K562 (cell line): ENCODE measurements around the gene TSPYL2. TPM values are rescaled to one million over a fixed set of nuclear protein-coding genes. Genes with fewer than 3 reads are reported as not detected.

Source experiments
- BCOR ChIP-seq: fragments of 450-650 bp; IDR thresholded peaks from 2 replicates; pipeline ENCODE4 v1.6.1; 2016
- CBX5 ChIP-seq: IDR thresholded peaks from 2 replicates; pipeline ENCODE4 v1.6.1; 2014; ENCODE audit warnings: low read depth, borderline replicate concordance
- CHD4 ChIP-seq: fragments of 200-600 bp; sonication (generic); IDR thresholded peaks from 3 replicates; pipeline ENCODE4 v1.6.1; 2012; ENCODE audit warnings: low read depth, mild to moderate bottlenecking, mixed read lengths, low read length, inconsistent platforms; ENCODE audit not compliant: insufficient read depth, insufficient replicate concordance, poor library complexity, severe bottlenecking
- COPS2 ChIP-seq: fragments of 450-650 bp; conservative IDR thresholded peaks from 2 replicates; pipeline ENCODE4 v1.6.1; 2016; ENCODE audit warnings: mild to moderate bottlenecking, moderate library complexity
- DNMT1 ChIP-seq: fragments of 450-650 bp; IDR thresholded peaks from 2 replicates; pipeline ENCODE4 v1.6.1; 2016; ENCODE audit warnings: antibody characterized with exemption, mild to moderate bottlenecking
- ETV5 ChIP-seq: sonication (generic); formaldehyde crosslinking; IDR thresholded peaks from 2 replicates; pipeline ENCODE4 v1.4.0; 2020; ENCODE audit warnings: low read depth, mild to moderate bottlenecking, missing genetic modification reagents
- GABPB1 ChIP-seq: sonication (generic); formaldehyde crosslinking; IDR thresholded peaks from 2 replicates; pipeline ENCODE4 v1.8.0; 2022; ENCODE audit warnings: mild to moderate bottlenecking, missing genetic modification reagents
- KDM1A ChIP-seq, 2 experiments: fragments of 450-650 bp; IDR thresholded peaks; 2 replicates each; pipeline ENCODE4 v1.6.1; 2016; ENCODE audit warnings: mild to moderate bottlenecking in 2 of 2
- MYNN ChIP-seq, 2 experiments: sonication (generic); formaldehyde crosslinking in 1 of 2; IDR thresholded peaks; 2 replicates each; pipeline versions ENCODE4 v1.5.0 to v1.6.1; 2016 to 2020; ENCODE audit warnings: antibody characterized with exemption in 1 of 2, missing genetic modification reagents in 1 of 2
- NR1H2 ChIP-seq: sonication (generic); formaldehyde crosslinking; IDR thresholded peaks from 2 replicates; pipeline ENCODE4 v1.4.0; 2020; ENCODE audit warnings: mild to moderate bottlenecking, missing genetic modification reagents
- POLR2G ChIP-seq: fragments of 200-400 bp; formaldehyde crosslinking; IDR thresholded peaks from 2 replicates; pipeline ENCODE4 v1.6.1; 2017; ENCODE audit warnings: low read depth, mild to moderate bottlenecking, antibody characterized with exemption, low read length, moderate library complexity
- RBBP5 ChIP-seq: fragments of 200-600 bp; sonication (generic); IDR thresholded peaks from 2 replicates; pipeline ENCODE4 v1.6.1; 2012; ENCODE audit warnings: borderline replicate concordance, mild to moderate bottlenecking, low read length, control low read depth, inconsistent platforms; ENCODE audit not compliant: insufficient read depth, poor library complexity, severe bottlenecking
- RBM14 ChIP-seq: fragments of 200-400 bp; formaldehyde crosslinking; IDR thresholded peaks from 2 replicates; pipeline ENCODE4 v1.6.1; 2018; ENCODE audit warnings: low read depth, mild to moderate bottlenecking, low read length, moderate library complexity, borderline replicate concordance; ENCODE audit not compliant: insufficient read depth
- ZC3H8 ChIP-seq: fragments of 450-650 bp; IDR thresholded peaks from 2 replicates; pipeline ENCODE4 v1.6.1; 2017
- polyA plus RNA-seq, 8 experiments: library from polyadenylated mRNA; depleted of rRNA in 4 of 8; stranded (reverse) in 5 of 8; unstranded in 3 of 8; fragments of >200 nt; fragmentation: Nextera tagmentation in 2 of 8; fragmentation: Illumina TruSeq in 1 of 8; extraction: Ambion mirVana in 2 of 8; extraction: Trizol in 1 of 8; gene quantifications; 2 replicates each; pipeline versions ENCODE4 v1.2.1 to v1.2.3, GENCODE V29; 2011 to 2014; ENCODE audit warnings: inconsistent platforms in 1 of 8, missing spikeins in 1 of 8
- total RNA-seq, 7 experiments: library from RNA; depleted of rRNA in 6 of 7; stranded (reverse); fragments of >200 nt in 6 of 7; fragmentation: Illumina TruSeq in 2 of 7; extraction: Trizol in 2 of 7; gene quantifications; 2 replicates each; pipeline versions ENCODE4 v1.2.1 to v1.2.3, GENCODE V29; 2011 to 2021; ENCODE audit warnings: low replicate concordance in 1 of 7
- TF ChIP-seq, protein P1 (sequence below), 2 experiments: fragments of 450-650 bp; formaldehyde crosslinking in 1 of 2; IDR thresholded peaks; 2 replicates each; pipeline versions ENCODE4 v1.4.0 to v1.6.1; 2014 to 2020; ENCODE audit warnings: mild to moderate bottlenecking in 2 of 2, borderline replicate concordance in 1 of 2, low read depth in 1 of 2
- TF ChIP-seq, protein P2 (sequence below), 2 experiments: IDR thresholded peaks; 2 replicates each; pipeline ENCODE4 v1.6.1; 2012; ENCODE audit warnings: improper control_type of control experiment in 2 of 2, low read depth in 2 of 2, low read length in 2 of 2, borderline replicate concordance in 1 of 2
- TF ChIP-seq, protein P3 (sequence below): fragments of 250-450 bp; sonication (Bioruptor Pico); IDR thresholded peaks from 2 replicates; pipeline ENCODE4 v1.8.0; 2021; ENCODE audit warnings: borderline replicate concordance, mild to moderate bottlenecking, moderate library complexity; ENCODE audit not compliant: poor library complexity, severe bottlenecking

Gene TSPYL2
- total and polyA plus RNA-seq, 9 of the 15 experiments (the other 6 are each of a cell fraction or from before 2014, with no cell fraction given): 0.41 to 20.0 (median 10.8) TPM

DNA sequence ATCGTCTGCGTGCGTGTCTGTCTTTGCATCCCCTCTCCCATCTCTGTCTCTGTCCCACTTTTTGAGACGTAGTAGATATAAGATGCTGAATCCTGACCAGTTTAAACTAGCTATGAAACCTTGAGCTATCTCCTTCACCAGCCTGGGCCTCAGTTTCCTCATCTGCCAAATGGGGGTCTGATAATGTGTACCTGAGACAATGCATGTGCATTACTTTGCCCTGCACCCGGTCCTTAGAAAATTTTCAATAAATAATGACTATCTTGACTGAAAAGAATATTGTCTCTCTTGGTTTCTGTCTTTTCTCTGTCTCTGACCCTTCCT lies 12.4 kb downstream of the TSPYL2 start (continued):
- TF ChIP-seq, protein P1, sequence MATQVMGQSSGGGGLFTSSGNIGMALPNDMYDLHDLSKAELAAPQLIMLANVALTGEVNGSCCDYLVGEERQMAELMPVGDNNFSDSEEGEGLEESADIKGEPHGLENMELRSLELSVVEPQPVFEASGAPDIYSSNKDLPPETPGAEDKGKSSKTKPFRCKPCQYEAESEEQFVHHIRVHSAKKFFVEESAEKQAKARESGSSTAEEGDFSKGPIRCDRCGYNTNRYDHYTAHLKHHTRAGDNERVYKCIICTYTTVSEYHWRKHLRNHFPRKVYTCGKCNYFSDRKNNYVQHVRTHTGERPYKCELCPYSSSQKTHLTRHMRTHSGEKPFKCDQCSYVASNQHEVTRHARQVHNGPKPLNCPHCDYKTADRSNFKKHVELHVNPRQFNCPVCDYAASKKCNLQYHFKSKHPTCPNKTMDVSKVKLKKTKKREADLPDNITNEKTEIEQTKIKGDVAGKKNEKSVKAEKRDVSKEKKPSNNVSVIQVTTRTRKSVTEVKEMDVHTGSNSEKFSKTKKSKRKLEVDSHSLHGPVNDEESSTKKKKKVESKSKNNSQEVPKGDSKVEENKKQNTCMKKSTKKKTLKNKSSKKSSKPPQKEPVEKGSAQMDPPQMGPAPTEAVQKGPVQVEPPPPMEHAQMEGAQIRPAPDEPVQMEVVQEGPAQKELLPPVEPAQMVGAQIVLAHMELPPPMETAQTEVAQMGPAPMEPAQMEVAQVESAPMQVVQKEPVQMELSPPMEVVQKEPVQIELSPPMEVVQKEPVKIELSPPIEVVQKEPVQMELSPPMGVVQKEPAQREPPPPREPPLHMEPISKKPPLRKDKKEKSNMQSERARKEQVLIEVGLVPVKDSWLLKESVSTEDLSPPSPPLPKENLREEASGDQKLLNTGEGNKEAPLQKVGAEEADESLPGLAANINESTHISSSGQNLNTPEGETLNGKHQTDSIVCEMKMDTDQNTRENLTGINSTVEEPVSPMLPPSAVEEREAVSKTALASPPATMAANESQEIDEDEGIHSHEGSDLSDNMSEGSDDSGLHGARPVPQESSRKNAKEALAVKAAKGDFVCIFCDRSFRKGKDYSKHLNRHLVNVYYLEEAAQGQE (IDR thresholded peaks at IDR 0.05; ENCODE audit: borderline replicate concordance): 0 out of 2 replicates have a peak, but pooled peaks have one; percentile 5
- TF ChIP-seq, protein P1 (CRISPR knock-in tag; IDR thresholded peaks at IDR 0.05; ENCODE audit: low read depth): no peak
- TF ChIP-seq POLR2G: no peak
- no peak for TF ChIP-seq MYNN (IDR thresholded peaks at IDR 0.05)
- TF ChIP-seq MYNN (CRISPR knock-in tag; IDR thresholded peaks at IDR 0.05): no peak
- TF ChIP-seq NR1H2: no peak
- TF ChIP-seq, protein P2, sequence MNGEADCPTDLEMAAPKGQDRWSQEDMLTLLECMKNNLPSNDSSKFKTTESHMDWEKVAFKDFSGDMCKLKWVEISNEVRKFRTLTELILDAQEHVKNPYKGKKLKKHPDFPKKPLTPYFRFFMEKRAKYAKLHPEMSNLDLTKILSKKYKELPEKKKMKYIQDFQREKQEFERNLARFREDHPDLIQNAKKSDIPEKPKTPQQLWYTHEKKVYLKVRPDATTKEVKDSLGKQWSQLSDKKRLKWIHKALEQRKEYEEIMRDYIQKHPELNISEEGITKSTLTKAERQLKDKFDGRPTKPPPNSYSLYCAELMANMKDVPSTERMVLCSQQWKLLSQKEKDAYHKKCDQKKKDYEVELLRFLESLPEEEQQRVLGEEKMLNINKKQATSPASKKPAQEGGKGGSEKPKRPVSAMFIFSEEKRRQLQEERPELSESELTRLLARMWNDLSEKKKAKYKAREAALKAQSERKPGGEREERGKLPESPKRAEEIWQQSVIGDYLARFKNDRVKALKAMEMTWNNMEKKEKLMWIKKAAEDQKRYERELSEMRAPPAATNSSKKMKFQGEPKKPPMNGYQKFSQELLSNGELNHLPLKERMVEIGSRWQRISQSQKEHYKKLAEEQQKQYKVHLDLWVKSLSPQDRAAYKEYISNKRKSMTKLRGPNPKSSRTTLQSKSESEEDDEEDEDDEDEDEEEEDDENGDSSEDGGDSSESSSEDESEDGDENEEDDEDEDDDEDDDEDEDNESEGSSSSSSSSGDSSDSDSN (IDR thresholded peaks at IDR 0.05; ENCODE audit: borderline replicate concordance in 1 of 2, low read depth in 2 of 2, low read length in 2 of 2): no peak
- TF ChIP-seq ZC3H8: no peak
- TF ChIP-seq, protein P3, sequence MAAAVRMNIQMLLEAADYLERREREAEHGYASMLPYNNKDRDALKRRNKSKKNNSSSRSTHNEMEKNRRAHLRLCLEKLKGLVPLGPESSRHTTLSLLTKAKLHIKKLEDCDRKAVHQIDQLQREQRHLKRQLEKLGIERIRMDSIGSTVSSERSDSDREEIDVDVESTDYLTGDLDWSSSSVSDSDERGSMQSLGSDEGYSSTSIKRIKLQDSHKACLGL (CRISPR knock-in tag): no peak
- no peak for TF ChIP-seq GABPB1 (CRISPR knock-in tag)
- TF ChIP-seq CBX5: no peak
- TF ChIP-seq KDM1A (IDR thresholded peaks at IDR 0.05): peak; percentile 9 to 38; a peak in 1 of 4 replicates
- no peak for TF ChIP-seq ETV5 (CRISPR knock-in tag)
- TF ChIP-seq DNMT1: no peak
- peak; percentile 54 for TF ChIP-seq BCOR
- TF ChIP-seq COPS2: no peak
- no peak for TF ChIP-seq CHD4
- no peak for TF ChIP-seq RBM14
- no peak for TF ChIP-seq RBBP5
